SKM-1 treated with dmso at 0.1 percent for 144 hours (cell line): ENCODE measurements around the gene CA11.

Experiments
- DNase-seq: peaks from one replicate; lab custom pipeline; 2025; ENCODE audit not compliant: unreplicated experiment; lab: John Stamatoyannopoulos, UW

CA11 gene

GRCh38 chr19:48629599-48630295, 16.2 kb downstream of the CA11 start:
- no peak for DNase-seq

GRCh38 chr19:48629297-48629598, 16.7 kb downstream of the CA11 start:
- DNase-seq = no peak

- DNase-seq = no peak
Observed at GRCh38 chr19:48628486-48629296, 17.3 kb downstream of the CA11 start.

- DNase-seq = no peak
Observed at GRCh38 chr19:48627865-48628314, 18.1 kb downstream of the CA11 start.

- no peak for DNase-seq
Observed at GRCh38 chr19:48627201-48627864, 18.7 kb downstream of the CA11 start.

- DNase-seq = no peak
Observed at GRCh38 chr19:48625891-48626327, 20.1 kb downstream of the CA11 start.

- no peak for DNase-seq
Observed at GRCh38 chr19:48624791-48625723, 20.9 kb downstream of the CA11 start.

- no peak for DNase-seq
Observed at GRCh38 chr19:48624067-48624594, 21.9 kb downstream of the CA11 start.

- no peak for DNase-seq
Observed at GRCh38 chr19:48623556-48624066, 22.4 kb downstream of the CA11 start.

GRCh38 chr19:48619692-48620585, 26.0 kb downstream of the CA11 start:
- DNase-seq = no peak

GRCh38 chr19:48618916-48619691, 26.9 kb downstream of the CA11 start, which contains the start of the genes RPL18 and SPHK2:
Gene RPL18 (minus strand): TSS chr19:48619178. CDS start chr19:48619143, 35 bp downstream.
Gene SPHK2 (plus strand): TSS chr19:48619506. CDS start chr19:48620515, 1,009 bp downstream.
- peak; percentile 91 for DNase-seq

GRCh38 chr19:48618278-48618915, 27.6 kb downstream of the CA11 start:
- DNase-seq = no peak

- DNase-seq = no peak
Observed at GRCh38 chr19:48617146-48617937, 28.6 kb downstream of the CA11 start.

GRCh38 chr19:48616491-48617056, 29.4 kb downstream of the CA11 start:
- no peak for DNase-seq

- DNase-seq = no peak
Observed at GRCh38 chr19:48616041-48616436, 29.9 kb downstream of the CA11 start.

GRCh38 chr19:48615231-48616040, 30.6 kb downstream of the CA11 start:
- DNase-seq = no peak
